Panc1 (cell line): ENCODE data around the gene EMID1. TPM values are rescaled to one million over a fixed set of nuclear protein-coding genes. Genes with fewer than 3 reads are reported as not detected.

ENCODE experiments used
- ATAC-seq: fragments of 200-7000 bp; cut with Tn5 transposase; 2 replicates; pipeline ENCODE4 v1.9.1; 2020; ENCODE audit warnings: mild to moderate bottlenecking, moderate library complexity
- BruUV-seq: library from RNA; stranded (reverse); fragments of 400-500 nt; replicated peaks from 2 replicates; lab custom pipeline; 2021; lab: Mats Ljungman, UMichigan
- CTCF ChIA-PET: fragments of 300-600 bp; sonication (Branson Sonifier 250); formaldehyde crosslinking; loops from one replicate; lab custom pipeline; 2022; ENCODE audit warnings: antibody characterized with exemption; lab: Charles Lee
- POLR2A ChIA-PET: fragments of 300-600 bp; sonication (Branson Sonifier 250); formaldehyde crosslinking; loops from one replicate; lab custom pipeline; 2022; ENCODE audit warnings: antibody characterized with exemption; lab: Charles Lee
- DNase-seq: peaks from one replicate; pipeline ENCODE4 v3.0.0-alpha.2; 2010; ENCODE audit warnings: low read depth, low spot score
- H3K27ac ChIP-seq: 2 replicates; pipeline ENCODE4 v1.5.1; 2011; ENCODE audit warnings: mild to moderate bottlenecking, low read length, inconsistent platforms
- H3K27me3 ChIP-seq: fragments of 200-500 bp; sonication (Bioruptor generic); 2 replicates; pipeline ENCODE4 v1.6.0; 2014; ENCODE audit warnings: low read length, inconsistent platforms; ENCODE audit not compliant: control insufficient read depth, insufficient read depth
- H3K36me3 ChIP-seq: fragments of 200-500 bp; sonication (Bioruptor generic); 2 replicates; pipeline ENCODE4 v1.5.1; 2014; ENCODE audit warnings: inconsistent platforms, mild to moderate bottlenecking, low read length, moderate library complexity; ENCODE audit not compliant: control insufficient read depth, insufficient read depth
- H3K4me1 ChIP-seq: 2 replicates; pipeline ENCODE4 v1.5.1; 2011; ENCODE audit warnings: inconsistent platforms, mild to moderate bottlenecking, low read length, moderate library complexity; ENCODE audit not compliant: control insufficient read depth, insufficient read depth
- H3K4me3 ChIP-seq, 2 experiments: 2 replicates each; pipeline ENCODE4 v1.5.1; 2011 to 2012; ENCODE audit warnings: low read depth in 2 of 2, low read length in 2 of 2, mild to moderate bottlenecking in 2 of 2, inconsistent platforms in 1 of 2, moderate library complexity in 1 of 2
- H3K9me3 ChIP-seq: fragments of 200-500 bp; sonication (Bioruptor generic); 2 replicates; pipeline ENCODE4 v1.5.1; 2014; ENCODE audit warnings: low read depth, mild to moderate bottlenecking, inconsistent platforms, low read length, moderate library complexity; ENCODE audit not compliant: control insufficient read depth, insufficient read depth
- POLR2AphosphoS5 ChIP-seq: IDR thresholded peaks from 2 replicates; pipeline ENCODE4 v1.6.1; 2012; ENCODE audit warnings: mild to moderate bottlenecking, low read depth, low read length, moderate library complexity
- SIN3A ChIP-seq: IDR thresholded peaks from 2 replicates; pipeline ENCODE4 v1.6.1; 2012; ENCODE audit warnings: low read depth, mild to moderate bottlenecking, low read length, moderate library complexity, borderline replicate concordance; ENCODE audit not compliant: insufficient read depth
- TCF7L2 ChIP-seq: IDR thresholded peaks from 2 replicates; pipeline ENCODE4 v1.6.1; 2011; ENCODE audit warnings: mild to moderate bottlenecking, low read depth, low read length, inconsistent platforms
- in situ Hi-C: cut with HindIII; loops from 2 replicates; pipeline ENCODE4 v1.10.0; 2016; ENCODE audit warnings: low sequenced_read_pairs, low pct_unique_long_range_greater_than_20kb
- intact Hi-C: fragments of 100-400 bp; cut with micrococcal nuclease; formaldehyde crosslinking; loops from one replicate; pipeline ENCODE4 v1.10.0; 2022; ENCODE audit not compliant: unreplicated experiment
- total RNA-seq: library from RNA; stranded (reverse); gene quantifications from one replicate; pipeline ENCODE4 v1.2.1, GENCODE V29; 2021; ENCODE audit not compliant: unreplicated experiment
- TF ChIP-seq, protein P1 (sequence below), 2 experiments: IDR thresholded peaks; 2 replicates each; pipeline ENCODE4 v1.6.1; 2011 to 2012; ENCODE audit warnings: low read depth in 2 of 2, control low read depth in 1 of 2, low read length in 1 of 2, mild to moderate bottlenecking in 1 of 2, moderate library complexity in 1 of 2; ENCODE audit not compliant: insufficient read depth in 1 of 2
- TF ChIP-seq, protein P2 (sequence below): fragments of 450-650 bp; IDR thresholded peaks from 2 replicates; pipeline ENCODE4 v1.5.1; 2017; ENCODE audit warnings: mild to moderate bottlenecking

Gene EMID1
- total RNA-seq, 1 experiment from 2014 or later, result 1.1 TPM

DNA sequence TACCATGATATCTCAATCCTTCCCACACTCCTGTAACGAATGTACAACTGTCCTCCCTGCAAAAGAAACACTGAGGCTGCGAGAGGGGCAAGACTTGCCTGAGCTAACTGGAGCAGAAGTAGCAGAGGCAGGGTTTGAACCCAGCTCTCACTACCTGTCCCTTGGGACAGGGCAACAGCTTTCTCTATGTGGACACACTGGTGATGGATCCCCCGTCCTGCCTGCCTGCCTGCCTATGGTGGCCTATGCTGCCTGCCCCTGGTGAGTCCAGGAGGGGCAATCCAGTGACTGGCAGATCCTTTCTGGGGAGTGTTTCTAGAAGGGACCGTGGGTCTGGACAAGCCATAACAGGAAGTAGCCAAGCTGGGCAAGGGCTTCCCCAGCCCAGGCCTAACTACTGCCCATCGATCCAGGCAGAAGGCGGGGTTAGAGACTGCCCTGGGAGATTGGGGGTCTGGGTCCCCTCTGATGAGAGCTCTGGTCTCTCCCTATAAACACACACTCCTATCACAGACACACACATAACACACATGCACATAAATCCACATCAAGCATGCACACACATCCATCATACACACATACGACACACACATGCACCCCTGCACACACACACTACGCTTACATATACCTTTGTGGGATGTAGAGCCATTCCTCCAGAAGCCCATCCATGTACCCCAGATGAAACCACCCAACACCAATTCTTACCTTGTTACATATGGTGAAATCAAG is 1.1 kb upstream of the EMID1 start:
- Histone ChIP-seq H3K4me1 (peaks cover 3% of the 10 kb centered on the region; the same call in 1 of the 2 replicates), H3K27ac (no peak overlapping the region), H3K36me3 (no peaks in the 10 kb centered on the region), H3K27me3 (no peaks in the 10 kb centered on the region; the same call in 1 of the 2 replicates), H3K9me3 (no peaks in the 10 kb centered on the region), H3K4me3 (no peak overlapping the region)
- DNase-seq, result no peak
- ChIA-PET POLR2A (no interaction called here), CTCF (no interaction called here)
- BruUV-seq, result no TSS peak
- TF ChIP-seq TCF7L2, result no peak
- no peak for TF ChIP-seq SIN3A
- no peak for TF ChIP-seq POLR2AphosphoS5
- TF ChIP-seq, protein P1, sequence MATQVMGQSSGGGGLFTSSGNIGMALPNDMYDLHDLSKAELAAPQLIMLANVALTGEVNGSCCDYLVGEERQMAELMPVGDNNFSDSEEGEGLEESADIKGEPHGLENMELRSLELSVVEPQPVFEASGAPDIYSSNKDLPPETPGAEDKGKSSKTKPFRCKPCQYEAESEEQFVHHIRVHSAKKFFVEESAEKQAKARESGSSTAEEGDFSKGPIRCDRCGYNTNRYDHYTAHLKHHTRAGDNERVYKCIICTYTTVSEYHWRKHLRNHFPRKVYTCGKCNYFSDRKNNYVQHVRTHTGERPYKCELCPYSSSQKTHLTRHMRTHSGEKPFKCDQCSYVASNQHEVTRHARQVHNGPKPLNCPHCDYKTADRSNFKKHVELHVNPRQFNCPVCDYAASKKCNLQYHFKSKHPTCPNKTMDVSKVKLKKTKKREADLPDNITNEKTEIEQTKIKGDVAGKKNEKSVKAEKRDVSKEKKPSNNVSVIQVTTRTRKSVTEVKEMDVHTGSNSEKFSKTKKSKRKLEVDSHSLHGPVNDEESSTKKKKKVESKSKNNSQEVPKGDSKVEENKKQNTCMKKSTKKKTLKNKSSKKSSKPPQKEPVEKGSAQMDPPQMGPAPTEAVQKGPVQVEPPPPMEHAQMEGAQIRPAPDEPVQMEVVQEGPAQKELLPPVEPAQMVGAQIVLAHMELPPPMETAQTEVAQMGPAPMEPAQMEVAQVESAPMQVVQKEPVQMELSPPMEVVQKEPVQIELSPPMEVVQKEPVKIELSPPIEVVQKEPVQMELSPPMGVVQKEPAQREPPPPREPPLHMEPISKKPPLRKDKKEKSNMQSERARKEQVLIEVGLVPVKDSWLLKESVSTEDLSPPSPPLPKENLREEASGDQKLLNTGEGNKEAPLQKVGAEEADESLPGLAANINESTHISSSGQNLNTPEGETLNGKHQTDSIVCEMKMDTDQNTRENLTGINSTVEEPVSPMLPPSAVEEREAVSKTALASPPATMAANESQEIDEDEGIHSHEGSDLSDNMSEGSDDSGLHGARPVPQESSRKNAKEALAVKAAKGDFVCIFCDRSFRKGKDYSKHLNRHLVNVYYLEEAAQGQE (IDR thresholded peaks at IDR 0.05; ENCODE audit: insufficient read depth in 1 of 2, low read depth in 2 of 2, low read length in 1 of 2), result no peak
- TF ChIP-seq, protein P2, sequence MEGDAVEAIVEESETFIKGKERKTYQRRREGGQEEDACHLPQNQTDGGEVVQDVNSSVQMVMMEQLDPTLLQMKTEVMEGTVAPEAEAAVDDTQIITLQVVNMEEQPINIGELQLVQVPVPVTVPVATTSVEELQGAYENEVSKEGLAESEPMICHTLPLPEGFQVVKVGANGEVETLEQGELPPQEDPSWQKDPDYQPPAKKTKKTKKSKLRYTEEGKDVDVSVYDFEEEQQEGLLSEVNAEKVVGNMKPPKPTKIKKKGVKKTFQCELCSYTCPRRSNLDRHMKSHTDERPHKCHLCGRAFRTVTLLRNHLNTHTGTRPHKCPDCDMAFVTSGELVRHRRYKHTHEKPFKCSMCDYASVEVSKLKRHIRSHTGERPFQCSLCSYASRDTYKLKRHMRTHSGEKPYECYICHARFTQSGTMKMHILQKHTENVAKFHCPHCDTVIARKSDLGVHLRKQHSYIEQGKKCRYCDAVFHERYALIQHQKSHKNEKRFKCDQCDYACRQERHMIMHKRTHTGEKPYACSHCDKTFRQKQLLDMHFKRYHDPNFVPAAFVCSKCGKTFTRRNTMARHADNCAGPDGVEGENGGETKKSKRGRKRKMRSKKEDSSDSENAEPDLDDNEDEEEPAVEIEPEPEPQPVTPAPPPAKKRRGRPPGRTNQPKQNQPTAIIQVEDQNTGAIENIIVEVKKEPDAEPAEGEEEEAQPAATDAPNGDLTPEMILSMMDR, result no peak
- in situ Hi-C loops, result no loop called here
- intact Hi-C loops, result no loop called here
- peak; percentile 12; the same call in 1 of the 2 replicates for ATAC-seq

DNA sequence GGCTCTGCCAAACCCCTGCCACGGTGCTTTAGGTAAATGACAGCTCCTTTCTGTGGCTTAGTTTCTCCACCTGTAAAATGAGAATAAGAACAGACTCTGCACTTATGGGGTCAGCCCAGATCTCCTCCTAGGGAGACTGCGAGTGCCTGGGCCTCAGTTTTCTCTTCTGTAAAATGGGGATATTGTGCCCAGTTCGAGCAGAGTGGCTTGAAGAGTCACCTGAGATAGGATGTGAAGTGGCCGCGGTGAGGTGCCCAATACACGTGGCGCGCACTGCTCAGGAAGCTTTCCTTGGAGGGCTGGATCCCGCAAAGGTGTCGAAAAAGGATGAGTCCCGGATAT is 473 bp upstream of the EMID1 start:
- Histone ChIP-seq H3K36me3 (no peaks in the 10 kb centered on the region), H3K27ac (no peak overlapping the region), H3K4me1 (peaks cover 3% of the 10 kb centered on the region; the same call in 1 of the 2 replicates), H3K9me3 (no peaks in the 10 kb centered on the region), H3K4me3 (peak overlapping the region; percentile 30 to 38; a peak in 3 of 4 replicates), H3K27me3 (no peaks in the 10 kb centered on the region; the same call in 1 of the 2 replicates)
- DNase-seq, result no peak
- intact Hi-C loops, result no loop called here
- ChIA-PET POLR2A (no interaction called here), CTCF (no interaction called here)
- TF ChIP-seq POLR2AphosphoS5 (no peak), TCF7L2 (no peak), SIN3A (no peak)
- TF ChIP-seq, protein P2, result no peak
- TF ChIP-seq, protein P1 (IDR thresholded peaks at IDR 0.05; ENCODE audit: insufficient read depth in 1 of 2, low read depth in 2 of 2, low read length in 1 of 2), result no peak
- in situ Hi-C loops, result no loop called here
- ATAC-seq, result no peak
- BruUV-seq, result no TSS peak
